GM18520 (cell line): Measurements from ENCODE around the gene ABCC2.
"Not testable (repeated sequence)": the region's sequence is repeated elsewhere in the genome, so short reads cannot be mapped to it uniquely, and the experiment has no call there.

Experiments used
- ATAC-seq: cut with Tn5 transposase; IDR thresholded peaks from one replicate; pipeline ENCODE4 v1.9.1; 2021; ENCODE audit not compliant: unreplicated experiment

Gene ABCC2

GRCh38 chr10:99851825-99852224, 69.4 kb downstream of the ABCC2 start:
- no peak for ATAC-seq

GRCh38 chr10:99852481-99853213, 70.2 kb downstream of the ABCC2 start:
- no peak for ATAC-seq

- no peak for ATAC-seq
These were observed 71.2 kb downstream of the ABCC2 start for GRCh38 chr10:99853655-99854054.

DNA sequence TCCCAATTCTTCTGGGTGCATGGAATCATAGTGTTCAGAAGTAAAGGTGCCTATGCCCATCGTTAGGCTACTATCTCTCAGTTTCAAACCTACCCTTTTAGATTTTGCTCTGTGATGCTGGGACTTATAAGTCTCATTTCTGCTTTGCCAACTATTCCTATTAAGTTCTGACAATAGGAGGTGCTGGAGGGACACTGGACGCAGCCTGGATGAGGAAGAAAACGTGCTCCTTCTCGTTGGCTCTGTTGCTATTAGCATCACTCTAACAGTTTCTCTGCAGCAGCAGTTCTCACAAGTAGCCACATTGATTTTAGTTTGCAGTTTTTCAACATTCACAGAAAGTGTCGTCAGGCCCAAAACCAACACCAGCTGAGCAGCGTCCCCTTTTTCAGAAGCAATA, 72.4 kb downstream of the ABCC2 start:
- ATAC-seq = no peak

DNA sequence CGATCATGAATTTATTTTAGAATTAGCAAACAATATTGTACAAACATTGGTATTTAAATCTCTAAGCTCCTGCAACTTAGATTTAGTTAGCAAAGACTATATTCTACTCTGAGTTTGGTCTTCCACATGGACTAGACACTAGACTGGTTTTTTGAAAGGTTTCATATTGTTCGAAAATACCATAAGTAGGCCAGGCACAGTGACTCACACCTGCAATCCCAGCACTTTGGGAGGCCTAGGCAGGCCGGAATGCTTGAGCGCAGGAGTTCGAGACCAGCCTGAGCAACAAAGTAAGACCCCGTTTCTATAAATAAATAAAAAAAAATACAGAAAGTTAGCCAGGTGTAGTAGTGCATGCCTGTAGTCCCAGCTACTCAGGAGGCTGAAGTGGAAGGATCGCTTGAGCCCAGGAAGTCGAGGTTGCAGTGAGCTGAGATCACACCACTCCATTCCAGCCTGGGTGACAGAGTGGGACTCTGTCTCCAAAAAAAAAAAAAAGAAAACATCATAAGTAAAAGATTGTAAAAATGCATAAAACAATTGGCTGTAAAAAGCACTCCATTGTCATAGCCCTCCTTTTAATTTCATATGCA, 73.1 kb downstream of the ABCC2 start:
- ATAC-seq = no peak

DNA sequence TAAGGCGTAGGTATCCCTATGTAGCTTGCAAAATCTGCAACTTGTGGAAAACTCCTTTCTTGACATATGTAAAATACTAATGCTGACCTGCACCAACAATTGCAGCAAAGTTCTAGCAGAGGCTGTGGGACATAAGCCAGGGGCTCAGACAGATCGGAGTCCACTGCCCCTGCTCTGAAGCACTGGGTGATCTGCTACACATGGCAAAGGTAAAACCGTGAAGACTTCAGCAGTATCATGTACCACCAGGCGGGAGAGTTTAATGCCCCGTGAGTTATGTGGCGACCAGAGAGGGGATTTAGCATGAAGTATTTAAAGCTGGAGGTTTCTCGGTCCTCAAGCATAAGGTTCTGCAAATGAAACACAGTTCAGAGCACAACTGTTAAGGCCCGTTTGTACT, 76.4 kb downstream of the ABCC2 start:
- no peak for ATAC-seq

DNA sequence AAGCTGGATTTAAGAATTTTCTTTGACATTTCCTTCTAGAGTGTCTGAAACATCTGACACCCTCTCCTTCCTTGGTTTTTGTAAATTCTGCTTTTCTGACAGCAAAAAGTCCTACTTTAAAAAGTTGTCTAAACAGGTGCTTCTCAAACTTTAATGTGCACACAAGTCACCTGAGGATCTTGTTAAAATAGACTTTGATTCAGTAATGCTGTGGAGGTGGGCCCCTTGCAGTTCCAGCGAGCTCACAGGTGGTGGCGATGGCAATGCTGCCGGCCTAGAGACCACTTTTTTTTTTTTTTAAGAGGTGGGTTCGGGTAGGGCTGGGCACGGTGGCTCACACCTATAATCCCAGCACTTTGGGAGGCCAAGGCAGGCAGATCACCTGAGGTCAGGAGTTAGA, 77.1 kb downstream of the ABCC2 start:
- ATAC-seq = no peak

DNA sequence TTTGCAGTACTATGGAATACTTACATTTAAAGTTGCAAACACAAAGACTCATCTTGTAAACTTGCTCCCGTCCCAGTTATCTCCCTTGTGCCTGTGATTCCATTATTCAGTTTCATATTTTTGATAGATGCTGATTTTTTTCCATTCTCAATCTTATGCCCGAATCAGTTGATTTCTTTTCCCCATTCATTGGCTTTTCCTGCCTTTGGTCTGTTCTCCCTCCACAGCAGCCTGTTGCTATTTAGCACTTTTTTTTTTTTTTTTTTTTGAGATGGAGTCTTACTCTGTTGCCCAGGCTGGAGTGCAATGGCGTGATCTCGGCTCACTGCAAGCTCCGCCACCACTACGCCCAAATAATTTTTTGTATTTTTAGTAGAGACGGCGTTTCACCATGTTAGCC, 78.0 kb downstream of the ABCC2 start:
- ATAC-seq = no peak

GRCh38 chr10:99863535-99864240, 81.2 kb downstream of the ABCC2 start:
- ATAC-seq = not testable (repeated sequence)

GRCh38 chr10:99867250-99867649, 84.8 kb downstream of the ABCC2 start:
- ATAC-seq = not testable (repeated sequence)

DNA sequence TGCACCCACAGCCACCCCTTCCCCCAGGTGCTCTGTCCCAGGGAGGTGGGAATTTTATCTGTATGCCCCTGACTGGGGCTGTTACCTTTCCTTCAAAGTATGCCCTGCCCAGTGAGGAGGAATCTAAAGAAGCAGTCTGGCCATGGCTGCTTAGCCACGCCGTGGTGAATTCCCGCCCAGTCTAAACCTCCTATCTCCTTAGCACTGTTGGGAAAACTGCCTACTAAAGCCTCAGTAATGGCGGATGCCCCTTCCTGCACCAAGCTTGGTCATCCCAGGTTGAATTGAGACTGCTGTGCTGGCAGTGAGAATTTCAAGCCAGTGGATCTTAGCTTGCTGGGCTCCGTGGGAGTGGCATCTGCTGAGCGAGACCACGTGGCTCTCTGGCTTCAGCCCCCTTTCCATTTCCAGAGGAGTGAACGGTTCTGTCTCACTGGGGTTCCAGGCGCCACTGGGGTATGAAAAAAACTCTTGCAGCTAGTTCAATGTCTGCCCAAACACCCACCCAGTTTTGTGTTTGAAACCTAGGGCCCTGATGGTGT, 87.2 kb downstream of the ABCC2 start:
- ATAC-seq = no peak

- no peak for ATAC-seq
These were observed 87.8 kb downstream of the ABCC2 start for GRCh38 chr10:99870123-99870730.

DNA sequence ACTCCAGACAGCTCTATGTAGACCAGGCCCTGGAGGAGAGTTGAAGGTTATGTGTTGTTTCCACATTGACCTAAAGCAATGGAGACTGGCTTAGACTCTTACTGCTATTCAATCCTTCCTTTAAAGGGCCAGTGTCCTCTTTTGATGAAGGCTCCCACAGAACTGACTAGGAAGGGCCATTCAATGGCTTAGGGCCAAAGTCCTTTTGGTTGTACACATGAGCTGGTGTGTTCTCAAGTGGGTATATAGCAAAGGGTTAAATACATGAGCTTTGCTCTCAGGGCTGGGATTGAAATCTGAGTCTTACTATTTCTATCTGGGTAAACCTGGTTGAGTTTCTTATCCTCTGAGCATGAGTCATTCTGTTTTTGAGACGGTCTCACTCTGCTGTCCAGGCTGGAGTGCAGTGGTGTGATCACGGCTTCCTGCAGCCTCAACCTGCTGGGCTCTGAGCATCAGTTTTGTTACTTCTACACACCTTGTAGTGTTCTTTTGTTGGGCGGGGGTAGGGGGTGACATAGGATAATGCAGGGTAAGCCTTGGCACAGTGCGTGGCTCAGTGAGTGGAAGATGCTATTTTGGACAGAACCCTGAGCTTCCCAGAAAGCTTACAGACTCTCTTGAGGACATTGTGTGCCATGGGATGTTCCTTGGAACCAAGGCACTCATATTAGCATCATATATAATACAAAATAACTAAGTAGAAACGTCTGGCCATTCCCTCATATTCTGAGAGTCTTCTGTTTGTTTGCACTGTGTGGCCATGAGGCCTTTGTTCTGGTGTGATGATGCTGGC, 90.1 kb downstream of the ABCC2 start:
- ATAC-seq = no peak

DNA sequence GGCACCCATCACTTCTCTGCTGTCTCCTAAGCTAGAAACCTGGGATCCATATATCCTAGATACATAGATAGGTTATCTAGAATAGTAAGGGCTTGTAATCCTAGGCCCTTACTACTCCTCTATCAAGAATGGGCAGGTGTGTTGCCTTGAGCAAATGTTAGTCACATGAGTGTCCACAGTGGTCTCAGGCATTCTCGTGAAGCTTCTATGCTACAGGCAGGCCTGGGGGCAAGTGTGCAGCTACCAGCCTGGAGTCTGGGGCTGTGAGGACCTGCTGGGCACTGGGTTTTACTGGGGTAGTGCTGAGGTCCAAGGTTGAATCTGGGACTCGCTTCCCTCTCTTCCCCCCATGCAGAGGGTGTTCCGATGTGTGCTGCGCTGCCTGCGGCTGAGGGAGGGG, 91.4 kb downstream of the ABCC2 start:
- ATAC-seq = no peak

- ATAC-seq = no peak
These were observed 92.1 kb downstream of the ABCC2 start for GRCh38 chr10:99874341-99875085.

DNA sequence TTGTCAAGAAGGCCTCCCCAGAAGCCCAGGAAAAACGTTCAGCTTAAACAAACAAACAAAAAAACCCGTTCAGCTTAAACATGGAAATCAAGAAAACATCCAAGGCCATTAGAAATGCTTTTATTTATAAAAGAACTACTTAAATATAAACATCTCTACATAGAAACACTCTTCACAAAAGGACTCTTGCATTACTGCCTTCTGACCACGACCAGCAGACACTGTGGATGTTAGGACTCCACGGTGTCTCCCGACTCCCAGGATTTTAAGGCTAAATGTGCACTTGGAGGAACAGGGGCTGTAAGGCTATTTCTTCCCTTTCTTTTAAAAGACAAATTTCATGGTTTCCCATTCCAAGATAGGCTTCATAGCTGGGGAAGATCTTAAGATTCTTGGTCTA, 93.0 kb downstream of the ABCC2 start:
- ATAC-seq = no peak

- ATAC-seq = no peak
These were observed 97.8 kb downstream of the ABCC2 start for GRCh38 chr10:99880080-99880835.

GRCh38 chr10:99881371-99881770, 98.9 kb downstream of the ABCC2 start:
- no peak for ATAC-seq

DNA sequence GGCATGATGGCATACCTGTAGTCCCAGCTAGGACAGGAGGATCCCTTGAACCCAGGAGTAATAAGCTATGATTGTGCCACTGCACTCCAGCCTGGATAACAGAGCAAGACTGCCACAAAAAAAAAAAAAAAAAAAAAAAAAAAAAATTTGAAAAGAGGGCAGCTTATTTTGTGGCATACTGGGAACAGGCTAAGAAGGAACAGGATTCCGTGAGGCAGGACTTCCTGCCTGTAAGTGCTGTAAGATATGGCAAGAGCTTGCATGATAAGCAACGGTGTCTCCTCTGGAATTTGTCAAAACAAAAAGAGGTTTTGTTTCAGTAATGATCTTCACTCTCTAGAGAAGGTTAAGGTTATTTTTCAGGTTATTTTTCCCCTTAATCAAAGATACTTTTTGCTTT, 101.1 kb downstream of the ABCC2 start:
- ATAC-seq = no peak
